K562 (cell line): ENCODE data around the gene POLG. TPM values are rescaled to one million over a fixed set of nuclear protein-coding genes. Genes with fewer than 3 reads are reported as not detected.
A peak's percentile ranks its signal among the peaks of the same experiment; 100 is the strongest.

Experiments used
- EHMT2 ChIP-seq: fragments of 450-650 bp; IDR thresholded peaks from 2 replicates; pipeline ENCODE4 v1.6.1; 2018; ENCODE audit warnings: antibody characterized with exemption
- MAFK ChIP-seq: IDR thresholded peaks from 2 replicates; pipeline ENCODE4 v1.6.1; 2011; ENCODE audit warnings: low read length, improper control_type of control experiment
- POLR3A ChIP-seq: IDR thresholded peaks from 2 replicates; pipeline ENCODE4 v1.6.1; 2011; ENCODE audit warnings: borderline replicate concordance, mild to moderate bottlenecking, moderate library complexity; ENCODE audit not compliant: insufficient read length, insufficient read depth; ENCODE audit errors: extremely low read depth
- SIX5 ChIP-seq, 2 experiments: IDR thresholded peaks; 2 replicates each; pipeline ENCODE4 v1.6.1; 2011; ENCODE audit warnings: low read length in 2 of 2, borderline replicate concordance in 1 of 2, low read depth in 1 of 2, mild to moderate bottlenecking in 1 of 2, moderate library complexity in 1 of 2; ENCODE audit not compliant: insufficient read depth in 1 of 2
- SMARCB1 ChIP-seq: IDR thresholded peaks from 2 replicates; pipeline ENCODE4 v1.6.1; 2011; ENCODE audit warnings: improper control_type of control experiment, low read depth; ENCODE audit not compliant: insufficient read length
- SUPT5H ChIP-seq: fragments of 450-650 bp; IDR thresholded peaks from 2 replicates; pipeline ENCODE4 v1.6.1; 2016
- YY1 ChIP-seq, 3 experiments: IDR thresholded peaks; 2 replicates each; pipeline ENCODE4 v1.6.1; 2011; ENCODE audit warnings: low read length in 2 of 3, mild to moderate bottlenecking in 2 of 3, moderate library complexity in 2 of 3, borderline replicate concordance in 1 of 3, control low read depth in 1 of 3, low read depth in 1 of 3; ENCODE audit not compliant: insufficient read depth in 3 of 3, insufficient replicate concordance in 2 of 3, control insufficient read depth in 1 of 3, insufficient read length in 1 of 3; ENCODE audit errors: extremely low read depth in 1 of 3
- ZNF217 ChIP-seq: sonication (generic); formaldehyde crosslinking; IDR thresholded peaks from 2 replicates; pipeline ENCODE4 v1.8.0; 2022; ENCODE audit warnings: mild to moderate bottlenecking, missing genetic modification reagents
- ZNF324 ChIP-seq: fragments of 250-450 bp; sonication (Bioruptor Pico); IDR thresholded peaks from 2 replicates; pipeline ENCODE4 v1.4.0; 2020; ENCODE audit warnings: mild to moderate bottlenecking
- polyA plus RNA-seq, 8 experiments: library from polyadenylated mRNA; depleted of rRNA in 4 of 8; stranded (reverse) in 5 of 8; unstranded in 3 of 8; fragments of >200 nt; fragmentation: Nextera tagmentation in 2 of 8; fragmentation: Illumina TruSeq in 1 of 8; extraction: Ambion mirVana in 2 of 8; extraction: Trizol in 1 of 8; gene quantifications; 2 replicates each; pipeline versions ENCODE4 v1.2.1 to v1.2.3, GENCODE V29; 2011 to 2014; ENCODE audit warnings: inconsistent platforms in 1 of 8, missing spikeins in 1 of 8
- total RNA-seq, 7 experiments: library from RNA; depleted of rRNA in 6 of 7; stranded (reverse); fragments of >200 nt in 6 of 7; fragmentation: Illumina TruSeq in 2 of 7; extraction: Trizol in 2 of 7; gene quantifications; 2 replicates each; pipeline versions ENCODE4 v1.2.1 to v1.2.3, GENCODE V29; 2011 to 2021; ENCODE audit warnings: low replicate concordance in 1 of 7
- TF ChIP-seq, protein P1 (sequence below), 2 experiments: fragments of 450-650 bp in 1 of 2; sonication (generic) in 1 of 2; formaldehyde crosslinking in 1 of 2; IDR thresholded peaks in 1 of 2; conservative IDR thresholded peaks in 1 of 2; 2 replicates each; pipeline versions ENCODE4 v1.6.1 to v1.8.1; 2016 to 2023; ENCODE audit warnings: mild to moderate bottlenecking in 2 of 2, moderate library complexity in 2 of 2, inconsistent platforms in 1 of 2, missing genetic modification reagents in 1 of 2
- TF ChIP-seq, protein P2 (sequence below): fragments of 150-350 bp; conservative IDR thresholded peaks from 2 replicates; pipeline ENCODE4 v1.6.1; 2014; ENCODE audit warnings: low read length
- TF ChIP-seq, protein P3 (sequence below): fragments of 250-450 bp; sonication (Bioruptor Pico); IDR thresholded peaks from 2 replicates; pipeline ENCODE4 v1.4.0; 2020
- TF ChIP-seq, protein P4 (sequence below): fragments of 450-650 bp; IDR thresholded peaks from 2 replicates; pipeline ENCODE4 v1.7.0; 2016; ENCODE audit warnings: borderline replicate concordance

POLG gene
- total and polyA plus RNA-seq, 9 of the 15 experiments (the other 6 are each of a cell fraction or from before 2014, with no cell fraction given), result 15.2 to 83.8 (median 38.6) TPM

DNA sequence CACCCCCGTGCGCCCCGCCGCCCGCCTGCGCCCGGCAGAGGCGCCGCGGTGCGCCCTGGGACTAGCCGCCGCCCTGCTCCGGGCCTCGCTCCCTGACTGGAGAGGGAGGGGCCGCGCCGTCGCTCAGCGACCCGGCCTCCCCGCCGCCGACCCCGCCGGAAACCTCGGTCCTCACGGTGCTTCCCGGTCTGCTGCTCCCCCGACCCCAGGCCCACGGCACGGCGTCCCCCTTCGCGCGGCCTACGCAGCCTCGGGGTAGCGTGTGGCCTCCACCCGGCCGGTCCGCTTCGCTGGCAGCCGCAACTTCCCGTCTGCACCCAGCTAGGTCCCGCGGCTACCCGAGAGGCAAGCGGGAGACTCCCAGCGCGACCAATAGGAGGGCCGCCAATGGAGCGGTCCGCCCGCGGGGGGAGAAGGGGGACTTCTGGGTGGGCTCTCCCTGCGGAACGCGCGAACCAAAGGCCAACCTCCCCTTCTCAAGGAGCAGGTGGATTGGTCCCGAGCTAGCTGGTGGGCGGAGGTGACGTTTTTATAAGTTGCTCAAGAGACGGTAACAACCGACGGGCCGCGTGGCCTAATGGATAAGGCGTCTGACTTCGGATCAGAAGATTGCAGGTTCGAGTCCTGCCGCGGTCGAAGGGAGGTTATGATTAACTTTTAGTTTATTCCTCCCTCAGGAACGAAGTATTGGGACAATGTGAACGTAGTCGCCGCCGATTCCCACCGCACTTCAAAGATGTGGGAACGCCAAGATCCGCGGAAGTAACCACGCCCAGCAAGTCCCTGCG, at the start of gene POLG (continued):
- TF ChIP-seq, protein P1, sequence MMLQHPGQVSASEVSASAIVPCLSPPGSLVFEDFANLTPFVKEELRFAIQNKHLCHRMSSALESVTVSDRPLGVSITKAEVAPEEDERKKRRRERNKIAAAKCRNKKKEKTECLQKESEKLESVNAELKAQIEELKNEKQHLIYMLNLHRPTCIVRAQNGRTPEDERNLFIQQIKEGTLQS (IDR thresholded peaks at IDR 0.05), result peak; percentile 6; the same call in 1 of the 2 replicates
- TF ChIP-seq, protein P1 (CRISPR knock-in tag; conservative IDR thresholded peaks at IDR 0.05), result peak; percentile 80; the same call in 1 of the 2 replicates
- TF ChIP-seq EHMT2, result no peak
- no peak for TF ChIP-seq SMARCB1
- peak; percentile 90 for TF ChIP-seq POLR3A
- no peak for TF ChIP-seq ZNF324 (CRISPR knock-in tag)
- TF ChIP-seq SIX5 (IDR thresholded peaks at IDR 0.05; ENCODE audit: borderline replicate concordance in 1 of 2, insufficient read depth in 1 of 2, low read depth in 1 of 2, low read length in 2 of 2), result peak; percentile 54 to 76
- no peak; the same call in 1 of the 2 replicates for TF ChIP-seq MAFK
- peak; percentile 99 for TF ChIP-seq SUPT5H
- TF ChIP-seq ZNF217 (CRISPR knock-in tag), result no peak
- TF ChIP-seq, protein P2, sequence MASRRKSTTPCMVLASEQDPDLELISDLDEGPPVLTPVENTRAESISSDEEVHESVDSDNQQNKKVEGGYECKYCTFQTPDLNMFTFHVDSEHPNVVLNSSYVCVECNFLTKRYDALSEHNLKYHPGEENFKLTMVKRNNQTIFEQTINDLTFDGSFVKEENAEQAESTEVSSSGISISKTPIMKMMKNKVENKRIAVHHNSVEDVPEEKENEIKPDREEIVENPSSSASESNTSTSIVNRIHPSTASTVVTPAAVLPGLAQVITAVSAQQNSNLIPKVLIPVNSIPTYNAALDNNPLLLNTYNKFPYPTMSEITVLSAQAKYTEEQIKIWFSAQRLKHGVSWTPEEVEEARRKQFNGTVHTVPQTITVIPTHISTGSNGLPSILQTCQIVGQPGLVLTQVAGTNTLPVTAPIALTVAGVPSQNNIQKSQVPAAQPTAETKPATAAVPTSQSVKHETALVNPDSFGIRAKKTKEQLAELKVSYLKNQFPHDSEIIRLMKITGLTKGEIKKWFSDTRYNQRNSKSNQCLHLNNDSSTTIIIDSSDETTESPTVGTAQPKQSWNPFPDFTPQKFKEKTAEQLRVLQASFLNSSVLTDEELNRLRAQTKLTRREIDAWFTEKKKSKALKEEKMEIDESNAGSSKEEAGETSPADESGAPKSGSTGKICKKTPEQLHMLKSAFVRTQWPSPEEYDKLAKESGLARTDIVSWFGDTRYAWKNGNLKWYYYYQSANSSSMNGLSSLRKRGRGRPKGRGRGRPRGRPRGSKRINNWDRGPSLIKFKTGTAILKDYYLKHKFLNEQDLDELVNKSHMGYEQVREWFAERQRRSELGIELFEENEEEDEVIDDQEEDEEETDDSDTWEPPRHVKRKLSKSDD, result peak; percentile 81; the same call in 1 of the 2 replicates
- TF ChIP-seq, protein P3, sequence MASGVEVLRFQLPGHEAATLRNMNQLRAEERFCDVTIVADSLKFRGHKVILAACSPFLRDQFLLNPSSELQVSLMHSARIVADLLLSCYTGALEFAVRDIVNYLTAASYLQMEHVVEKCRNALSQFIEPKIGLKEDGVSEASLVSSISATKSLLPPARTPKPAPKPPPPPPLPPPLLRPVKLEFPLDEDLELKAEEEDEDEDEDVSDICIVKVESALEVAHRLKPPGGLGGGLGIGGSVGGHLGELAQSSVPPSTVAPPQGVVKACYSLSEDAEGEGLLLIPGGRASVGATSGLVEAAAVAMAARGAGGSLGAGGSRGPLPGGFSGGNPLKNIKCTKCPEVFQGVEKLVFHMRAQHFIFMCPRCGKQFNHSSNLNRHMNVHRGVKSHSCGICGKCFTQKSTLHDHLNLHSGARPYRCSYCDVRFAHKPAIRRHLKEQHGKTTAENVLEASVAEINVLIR (CRISPR knock-in tag), result no peak
- TF ChIP-seq, protein P4, sequence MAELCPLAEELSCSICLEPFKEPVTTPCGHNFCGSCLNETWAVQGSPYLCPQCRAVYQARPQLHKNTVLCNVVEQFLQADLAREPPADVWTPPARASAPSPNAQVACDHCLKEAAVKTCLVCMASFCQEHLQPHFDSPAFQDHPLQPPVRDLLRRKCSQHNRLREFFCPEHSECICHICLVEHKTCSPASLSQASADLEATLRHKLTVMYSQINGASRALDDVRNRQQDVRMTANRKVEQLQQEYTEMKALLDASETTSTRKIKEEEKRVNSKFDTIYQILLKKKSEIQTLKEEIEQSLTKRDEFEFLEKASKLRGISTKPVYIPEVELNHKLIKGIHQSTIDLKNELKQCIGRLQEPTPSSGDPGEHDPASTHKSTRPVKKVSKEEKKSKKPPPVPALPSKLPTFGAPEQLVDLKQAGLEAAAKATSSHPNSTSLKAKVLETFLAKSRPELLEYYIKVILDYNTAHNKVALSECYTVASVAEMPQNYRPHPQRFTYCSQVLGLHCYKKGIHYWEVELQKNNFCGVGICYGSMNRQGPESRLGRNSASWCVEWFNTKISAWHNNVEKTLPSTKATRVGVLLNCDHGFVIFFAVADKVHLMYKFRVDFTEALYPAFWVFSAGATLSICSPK, result no peak
- TF ChIP-seq YY1 (IDR thresholded peaks at IDR 0.05; ENCODE audit: borderline replicate concordance in 1 of 3, control insufficient read depth in 1 of 3, extremely low read depth in 1 of 3, insufficient read depth in 3 of 3, insufficient read length in 1 of 3, insufficient replicate concordance in 2 of 3, low read depth in 1 of 3, low read length in 2 of 3), result peak in 2 of 3 experiments; percentile 0 to 9
